Gastrocnemius medialis (tissue), 4 donors: ENCODE data around the gene GRAMD1C. TPM values are rescaled to one million over a fixed set of nuclear protein-coding genes. Genes with fewer than 3 reads are reported as not detected.

Source experiments
- ATAC-seq, 2 donors: fragments of 150-250 bp; one replicate each; pipeline ENCODE4 v1.9.1; 2016
- DNase-seq, 2 donors: peaks; one replicate each; pipeline ENCODE4 v3.0.0-alpha.2; 2019
- H3K27ac ChIP-seq, 4 donors: fragments of 200-600 bp; sonication (generic); 1 replicate in 1 of 4; 2 replicates in 3 of 4; pipeline ENCODE4 v1.5.1; 2016 to 2018; ENCODE audit warnings: mild to moderate bottlenecking in 2 of 4, moderate library complexity in 1 of 4
- H3K27me3 ChIP-seq, 3 donors: fragments of 200-600 bp; sonication (generic) in 2 of 3; 1 replicate in 1 of 3; 2 replicates in 2 of 3; pipeline versions ENCODE4 v1.5.1 to v1.6.0; 2016 to 2019; ENCODE audit warnings: mild to moderate bottlenecking in 1 of 3, moderate library complexity in 1 of 3
- H3K36me3 ChIP-seq, 2 donors: fragments of 200-600 bp; sonication (generic) in 1 of 2; one replicate each; pipeline ENCODE4 v1.5.1; 2017 to 2018
- H3K4me1 ChIP-seq, 2 donors: fragments of 200-600 bp; sonication (generic) in 1 of 2; one replicate each; pipeline ENCODE4 v1.5.1; 2016 to 2017; ENCODE audit warnings: mild to moderate bottlenecking in 2 of 2
- H3K4me3 ChIP-seq, 4 donors: fragments of 200-600 bp; sonication (generic) in 3 of 4; 1 replicate in 1 of 4; 2 replicates in 3 of 4; pipeline ENCODE4 v1.5.1; 2016 to 2019; ENCODE audit warnings: mild to moderate bottlenecking in 2 of 4
- H3K9me3 ChIP-seq, 3 donors: fragments of 200-600 bp; sonication (generic) in 2 of 3; 1 replicate in 1 of 3; 2 replicates in 2 of 3; pipeline ENCODE4 v1.5.1; 2016 to 2019
- CTCF ChIP-seq, 5 experiments: fragments of 450-650 bp in 3 of 5; fragments of 200-600 bp in 2 of 5; sonication (generic) in 2 of 5; IDR thresholded peaks in 4 of 5; conservative IDR thresholded peaks in 1 of 5; 1 replicate in 4 of 5; 2 replicates in 1 of 5; pipeline ENCODE4 v1.5.1; 2016 to 2019; ENCODE audit warnings: antibody characterized with exemption in 5 of 5, mild to moderate bottlenecking in 3 of 5, moderate library complexity in 3 of 5
- POLR2A ChIP-seq, 2 donors: fragments of 450-650 bp; IDR thresholded peaks; one replicate each; pipeline ENCODE4 v1.6.1; 2017; ENCODE audit warnings: antibody characterized with exemption in 2 of 2, mild to moderate bottlenecking in 2 of 2, moderate library complexity in 2 of 2
- in situ Hi-C, 4 donors: fragments of 200-750 bp; cut with MboI; loops; one replicate each; pipeline versions ENCODE4 v1.15.0 to v1.8.0; 2017; ENCODE audit warnings: low sequenced_read_pairs in 4 of 4
- intact Hi-C: fragments of 100-400 bp; cut with DNase I; formaldehyde crosslinking; loops from one replicate; pipeline ENCODE4 v1.15.1; 2023; ENCODE audit warnings: low total_unique reads
- total RNA-seq, 4 donors: library from RNA; depleted of rRNA; stranded (reverse); fragments of >200 nt; gene quantifications; one replicate each; pipeline versions ENCODE4 v1.1.0 to v1.2.3, GENCODE V29; 2016

GRAMD1C gene
- total RNA-seq, 4 donors from 2014 or later: 0.29 to 0.95 TPM; not detected in 2

- ATAC-seq (no peak), DNase-seq (no peak)
- no peaks in the 10 kb centered on the region for H3K27me3 ChIP-seq
- no peaks in the 10 kb centered on the region for H3K9me3 ChIP-seq
- H3K4me1 ChIP-seq: no peaks in the 10 kb centered on the region
- no peaks in the 10 kb centered on the region for H3K36me3 ChIP-seq
- no peak overlapping the region for H3K4me3 ChIP-seq
- no peak overlapping the region for H3K27ac ChIP-seq
- in situ Hi-C loops (no loop called here), intact Hi-C loops (no loop called here)
- TF ChIP-seq CTCF (IDR thresholded peaks at IDR 0.05 in 4 of 5, conservative IDR thresholded peaks at IDR 0.05 in 1 of 5): no peak
- TF ChIP-seq POLR2A (IDR thresholded peaks at IDR 0.05): no peak
These were observed 28.9 kb downstream of the GRAMD1C start for GRCh38 chr3:113867506-113867905.

DNA sequence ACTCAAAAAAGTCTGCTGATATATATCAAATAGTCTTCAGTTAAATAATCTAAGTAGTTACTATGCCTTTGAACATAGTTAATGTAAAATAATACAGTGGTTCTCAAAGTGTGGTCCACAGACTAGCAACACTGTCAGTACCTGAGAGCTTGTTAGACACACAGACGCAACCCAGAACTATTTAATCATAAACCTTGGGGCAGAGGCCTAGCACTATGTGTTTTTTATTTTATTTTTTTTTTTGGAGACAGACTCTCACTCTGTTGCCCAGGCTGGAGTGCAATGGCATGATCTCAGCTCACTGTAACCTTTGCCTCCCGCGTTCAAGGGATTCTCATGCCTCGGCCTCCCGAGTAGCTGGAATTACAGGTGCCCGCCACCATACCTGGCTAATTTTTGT lies 34.7 kb downstream of the GRAMD1C start:
- no peaks in the 10 kb centered on the region for H3K9me3 ChIP-seq
- H3K4me3 ChIP-seq: no peak overlapping the region
- intact Hi-C loops (no loop called here), in situ Hi-C loops (no loop called here)
- H3K4me1 ChIP-seq: no peaks in the 10 kb centered on the region
- H3K27ac ChIP-seq: no peak overlapping the region
- DNase-seq (no peak), ATAC-seq (no peak)
- TF ChIP-seq CTCF (IDR thresholded peaks at IDR 0.05 in 4 of 5, conservative IDR thresholded peaks at IDR 0.05 in 1 of 5) (no peak), POLR2A (IDR thresholded peaks at IDR 0.05) (no peak)
- H3K36me3 ChIP-seq: no peaks in the 10 kb centered on the region
- no peaks in the 10 kb centered on the region for H3K27me3 ChIP-seq

GRCh38 chr3:113873814-113874526 lies 35.4 kb downstream of the GRAMD1C start:
- Histone ChIP-seq H3K4me3 (no peak overlapping the region), H3K4me1 (no peaks in the 10 kb centered on the region), H3K9me3 (no peaks in the 10 kb centered on the region), H3K27ac (no peak overlapping the region), H3K36me3 (no peaks in the 10 kb centered on the region), H3K27me3 (no peaks in the 10 kb centered on the region)
- no peak for ATAC-seq
- in situ Hi-C loops (no loop called here), intact Hi-C loops (no loop called here)
- TF ChIP-seq POLR2A (IDR thresholded peaks at IDR 0.05): no peak
- TF ChIP-seq CTCF (IDR thresholded peaks at IDR 0.05 in 4 of 5, conservative IDR thresholded peaks at IDR 0.05 in 1 of 5): no peak
- DNase-seq: no peak

GRCh38 chr3:113878403-113878802 lies 39.8 kb downstream of the GRAMD1C start:
- ATAC-seq (no peak), DNase-seq (no peak)
- Histone ChIP-seq H3K27ac (no peak overlapping the region), H3K4me1 (no peaks in the 10 kb centered on the region), H3K9me3 (no peaks in the 10 kb centered on the region), H3K4me3 (no peak overlapping the region), H3K27me3 (no peaks in the 10 kb centered on the region), H3K36me3 (no peaks in the 10 kb centered on the region)
- in situ Hi-C loops (no loop called here), intact Hi-C loops (no loop called here)
- TF ChIP-seq CTCF (IDR thresholded peaks at IDR 0.05 in 4 of 5, conservative IDR thresholded peaks at IDR 0.05 in 1 of 5): no peak

GRCh38 chr3:113885050-113885449 lies 46.5 kb downstream of the GRAMD1C start:
- H3K27me3 ChIP-seq: no peaks in the 10 kb centered on the region
- H3K9me3 ChIP-seq: no peaks in the 10 kb centered on the region
- no peaks in the 10 kb centered on the region for H3K36me3 ChIP-seq
- DNase-seq (no peak), ATAC-seq (no peak)
- no peak for TF ChIP-seq POLR2A (IDR thresholded peaks at IDR 0.05)
- TF ChIP-seq CTCF (IDR thresholded peaks at IDR 0.05 in 4 of 5, conservative IDR thresholded peaks at IDR 0.05 in 1 of 5): no peak
- H3K4me1 ChIP-seq: no peaks in the 10 kb centered on the region
- no peak overlapping the region for H3K27ac ChIP-seq
- no peak overlapping the region for H3K4me3 ChIP-seq
- intact Hi-C loops (no loop called here), in situ Hi-C loops (no loop called here)
